PC-9 (cell line): Measurements from ENCODE around the gene FBXO45.

ENCODE experiments used
- CTCF ChIP-seq: fragments of 200-600 bp; sonication (generic); conservative IDR thresholded peaks from 2 replicates; pipeline ENCODE4 v1.6.1; 2017; ENCODE audit warnings: mixed run types, antibody characterized with exemption, mild to moderate bottlenecking, moderate library complexity
- EZH2 ChIP-seq: fragments of 200-600 bp; sonication (generic); IDR thresholded peaks from 2 replicates; pipeline ENCODE4 v1.8.0; 2017; ENCODE audit warnings: antibody characterized with exemption, low read depth

- no peak for TF ChIP-seq CTCF
- TF ChIP-seq EZH2: no peak
Measured at GRCh38 chr3:196555295-196555694, 13.2 kb upstream of the FBXO45 start.
